ENCODE data around the gene AAMP. TPM values are rescaled to one million over a fixed set of nuclear protein-coding genes. Genes with fewer than 3 reads are reported as not detected.

AAMP gene
- total and polyA plus RNA-seq, 2 donors (not counting 3 experiments of a cell fraction or from before 2014, with no cell fraction given) = 69.3 to 84.4 TPM

DNA sequence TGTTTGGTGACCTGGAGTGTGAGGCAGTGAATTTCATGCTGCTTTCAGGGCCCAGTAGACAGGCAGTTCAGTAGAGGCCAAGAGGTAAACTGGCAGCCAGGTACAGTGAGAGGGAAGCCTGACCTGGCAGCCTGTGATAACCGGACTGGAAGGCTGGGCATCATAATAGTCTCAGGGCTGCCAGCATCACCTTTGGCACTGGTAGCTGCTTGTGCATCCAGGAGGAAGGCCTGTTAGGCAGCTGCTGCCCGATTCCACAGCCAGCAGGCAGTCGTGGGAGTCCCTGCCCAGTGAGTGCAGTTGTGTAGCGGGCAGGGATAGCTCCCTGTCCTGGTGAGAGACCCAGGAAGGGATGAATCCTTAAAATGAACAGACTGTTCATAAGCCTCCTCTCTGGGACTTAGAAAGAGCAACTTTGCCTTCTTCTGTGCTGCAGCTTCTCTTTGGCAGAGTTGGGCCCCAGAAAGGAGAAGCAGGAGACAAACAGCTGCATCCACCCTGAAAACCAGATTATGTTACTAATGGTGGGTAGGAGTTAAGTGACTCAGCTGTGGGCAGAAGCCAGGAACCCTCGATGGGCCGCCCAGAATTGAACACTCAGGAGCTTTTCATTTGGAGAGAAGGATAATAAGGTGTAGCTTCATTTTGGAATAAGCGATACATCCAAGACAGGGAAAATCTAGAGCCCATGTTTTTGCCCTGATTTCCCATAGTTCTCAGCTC is 17.3 kb downstream of the AAMP start:
- Histone ChIP-seq H3K9me3 (replicated peaks; ENCODE audit: control insufficient read depth, insufficient read depth, low read length) (no peaks in the 10 kb centered on the region), H4K20me1 (replicated peaks; ENCODE audit: control insufficient read depth, extremely low read depth, insufficient read depth, low read length) (no peaks in the 10 kb centered on the region), H3K27me3 (ENCODE audit: control insufficient read depth in 2 of 2, insufficient read depth in 2 of 2, low read length in 2 of 2) (no peaks in the 10 kb centered on the region), H2AFZ (ENCODE audit: low read depth, low read length) (no peak overlapping the region), H3K4me2 (ENCODE audit: insufficient read depth, low read length) (no peak overlapping the region), H3K4me1 (ENCODE audit: control insufficient read depth, extremely low read depth, insufficient read depth, low read length) (peaks cover 3% of the 10 kb centered on the region), H3K36me3 (ENCODE audit: control insufficient read depth in 2 of 2, extremely low read depth in 1 of 2, insufficient read depth in 2 of 2, low read length in 2 of 2) (peaks cover 55 to 57% of the 10 kb centered on the region in 2 experiments), H3K9me1 (replicated peaks; ENCODE audit: control insufficient read depth, extremely low read depth, insufficient read depth, low read length) (no peaks in the 10 kb centered on the region), H3K79me2 (ENCODE audit: control insufficient read depth, insufficient read depth, low read length) (no peaks in the 10 kb centered on the region), H3K4me3 (replicated peaks in 1 of 3; ENCODE audit: insufficient read depth in 1 of 3, low read depth in 1 of 3, low read length in 3 of 3) (no peak overlapping the region), H3K27ac (ENCODE audit: insufficient read depth, low read depth, low read length) (no peak overlapping the region), H3K9ac (replicated peaks; ENCODE audit: extremely low read depth, insufficient read depth, low read length) (no peak overlapping the region)
- ChIA-PET CTCF (interaction anchor here (1.2 to 1.6 kb wide), 2 partner anchors 9 to 11 kb away, joined by 4 read pairs; no protein-coding TSS in a partner anchor), POLR2A (no interaction called here)
- intact Hi-C loops (cut with micrococcal nuclease) = no loop called here
- dilution Hi-C loops (cut with MboI; ENCODE audit: extremely low pct_ligation_motif_present, low sequenced_read_pairs) = no loop called here
- TF ChIP-seq MYC (IDR thresholded peaks at IDR 0.05; ENCODE audit: low read depth, low read length) = no peak
- no peak for TF ChIP-seq JUN (IDR thresholded peaks at IDR 0.05; ENCODE audit: borderline replicate concordance, insufficient read depth, insufficient read length, low read depth)
- TF ChIP-seq, protein P1, sequence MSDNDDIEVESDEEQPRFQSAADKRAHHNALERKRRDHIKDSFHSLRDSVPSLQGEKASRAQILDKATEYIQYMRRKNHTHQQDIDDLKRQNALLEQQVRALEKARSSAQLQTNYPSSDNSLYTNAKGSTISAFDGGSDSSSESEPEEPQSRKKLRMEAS (IDR thresholded peaks at IDR 0.05; ENCODE audit: insufficient read depth, insufficient read length) = no peak
- no peak for TF ChIP-seq GATA2 (IDR thresholded peaks at IDR 0.05; ENCODE audit: insufficient read depth, insufficient read length, low read depth, low read length)
- no peak for TF ChIP-seq EZH2 (IDR thresholded peaks at IDR 0.05; ENCODE audit: borderline replicate concordance, low read depth, low read length, severe bottlenecking)
- no peak for TF ChIP-seq POLR2AphosphoS5 (IDR thresholded peaks at IDR 0.05; ENCODE audit: insufficient read depth, low read depth, low read length)
- TF ChIP-seq, protein P2, sequence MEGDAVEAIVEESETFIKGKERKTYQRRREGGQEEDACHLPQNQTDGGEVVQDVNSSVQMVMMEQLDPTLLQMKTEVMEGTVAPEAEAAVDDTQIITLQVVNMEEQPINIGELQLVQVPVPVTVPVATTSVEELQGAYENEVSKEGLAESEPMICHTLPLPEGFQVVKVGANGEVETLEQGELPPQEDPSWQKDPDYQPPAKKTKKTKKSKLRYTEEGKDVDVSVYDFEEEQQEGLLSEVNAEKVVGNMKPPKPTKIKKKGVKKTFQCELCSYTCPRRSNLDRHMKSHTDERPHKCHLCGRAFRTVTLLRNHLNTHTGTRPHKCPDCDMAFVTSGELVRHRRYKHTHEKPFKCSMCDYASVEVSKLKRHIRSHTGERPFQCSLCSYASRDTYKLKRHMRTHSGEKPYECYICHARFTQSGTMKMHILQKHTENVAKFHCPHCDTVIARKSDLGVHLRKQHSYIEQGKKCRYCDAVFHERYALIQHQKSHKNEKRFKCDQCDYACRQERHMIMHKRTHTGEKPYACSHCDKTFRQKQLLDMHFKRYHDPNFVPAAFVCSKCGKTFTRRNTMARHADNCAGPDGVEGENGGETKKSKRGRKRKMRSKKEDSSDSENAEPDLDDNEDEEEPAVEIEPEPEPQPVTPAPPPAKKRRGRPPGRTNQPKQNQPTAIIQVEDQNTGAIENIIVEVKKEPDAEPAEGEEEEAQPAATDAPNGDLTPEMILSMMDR (IDR thresholded peaks at IDR 0.05; ENCODE audit: extremely low read depth in 1 of 2, insufficient read depth in 1 of 2, low read depth in 1 of 2, low read length in 2 of 2) = no peak
- no peak for TF ChIP-seq POLR2A (IDR thresholded peaks at IDR 0.05; ENCODE audit: low read depth, low read length)
- TF ChIP-seq FOS (IDR thresholded peaks at IDR 0.05; ENCODE audit: borderline replicate concordance, insufficient read depth, low read length) = no peak
- BruUV-seq (replicated peaks) = no TSS peak
- FAIRE-seq (no peak), DNase-seq (ENCODE audit: low read depth, low spot score) (no peak)

All from endothelial cell of umbilical vein (primary cell).